Stimulated activated CD4-positive, alpha-beta T cell treated with anti-CD3 and anti-CD28 coated beads, Interleukin-4, amount 100 ng/mL, for 4 hours (primary cell): ENCODE results near the gene CAMSAP3.

Experiments
- DNase-seq, 2 experiments: peaks; one replicate each; pipeline ENCODE4 v3.0.0-alpha.2; 2020

The CAMSAP3 gene

GRCh38 chr19:7612282-7613274 lies 16.9 kb downstream of the CAMSAP3 start:
- DNase-seq: no peak

GRCh38 chr19:7614859-7615741 lies 19.4 kb downstream of the CAMSAP3 start:
- no peak for DNase-seq

GRCh38 chr19:7617172-7617571 lies 21.5 kb downstream of the CAMSAP3 start:
- no peak for DNase-seq

- no peak for DNase-seq
Measured at GRCh38 chr19:7617735-7618134, 22.1 kb downstream of the CAMSAP3 start.

- DNase-seq: no peak
Measured at GRCh38 chr19:7618348-7618747, 22.7 kb downstream of the CAMSAP3 start.

- DNase-seq: no peak
Measured at GRCh38 chr19:7618771-7619510, 23.3 kb downstream of the CAMSAP3 start.

- no peak for DNase-seq
Measured at GRCh38 chr19:7619671-7620441, 24.2 kb downstream of the CAMSAP3 start.

GRCh38 chr19:7620442-7621412 lies 25.1 kb downstream of the CAMSAP3 start:
- no peak for DNase-seq

GRCh38 chr19:7622933-7623685 lies 27.4 kb downstream of the CAMSAP3 start:
- no peak for DNase-seq

- no peak for DNase-seq
Measured at GRCh38 chr19:7623725-7624603, 28.3 kb downstream of the CAMSAP3 start.

- DNase-seq: no peak
Measured at GRCh38 chr19:7624810-7625209, 29.1 kb downstream of the CAMSAP3 start.

GRCh38 chr19:7625763-7626372 lies 30.2 kb downstream of the CAMSAP3 start:
- no peak for DNase-seq

GRCh38 chr19:7627166-7627565 lies 31.5 kb downstream of the CAMSAP3 start:
- DNase-seq: no peak

GRCh38 chr19:7628589-7629311 lies 33.1 kb downstream of the CAMSAP3 start:
- DNase-seq: no peak

GRCh38 chr19:7629347-7630054 lies 33.8 kb downstream of the CAMSAP3 start, which contains the start of the genes PET100 and XAB2:
Gene PET100, plus strand, starts transcription at chr19:7629793. Its CDS starts 41 bp downstream, at chr19:7629834.
Gene XAB2, minus strand, starts transcription at chr19:7629545. Its CDS starts 18 bp downstream, at chr19:7629527.
- peak; percentile 85 to 95 for DNase-seq

GRCh38 chr19:7631577-7631976 lies 35.9 kb downstream of the CAMSAP3 start:
- no peak for DNase-seq
